Posterior vena cava (tissue), 2 donors: ENCODE results near the gene FRMD8. TPM values are rescaled to one million over a fixed set of nuclear protein-coding genes. Genes with fewer than 3 reads are reported as not detected.

Experiments used
- total RNA-seq, 2 donors: library from RNA; stranded (reverse); fragmentation: NEBNext Ultra II Directional; extraction: Animal tissue kit (Norgen Biotek cat#: 25700); gene quantifications; one replicate each; pipeline ENCODE4 v1.2.1, GENCODE V29; 2021
- donor health status: DM: yes; HTN: yes; CAD: no.
- donor health status: DM: yes; HTN: yes; CAD: no.

FRMD8 gene
- total RNA-seq, 2 donors from 2014 or later: 19.0 to 20.7 TPM

Other genes with a start within 250 kb of the FRMD8 start
- not detected for gene SPDYC, start 216.4 kb upstream of the FRMD8 start, total RNA-seq
- gene CAPN1, start 204.7 kb upstream of the FRMD8 start, total RNA-seq: 100 to 1,000 TPM; 142 to 144 TPM
- 1 to 10 TPM; 6.0 to 6.1 TPM for gene POLA2, start 124.7 kb upstream of the FRMD8 start, total RNA-seq
- gene CDC42EP2, start 71.8 kb upstream of the FRMD8 start, total RNA-seq: 10 to 100 TPM; 15.7 to 16.2 TPM
- gene DPF2, start 52.8 kb upstream of the FRMD8 start, total RNA-seq: 10 to 100 TPM; 38.2 to 55.6 TPM
- not detected for gene TIGD3, start 31.9 kb upstream of the FRMD8 start, total RNA-seq
- gene SLC25A45, start 4.0 kb upstream of the FRMD8 start, total RNA-seq: 1 to 10 TPM; 6.1 to 9.6 TPM
- 1,000 to 10,000 TPM in 1 of 2 donors, 100 to 1,000 TPM in 1; 742 to 1,004 TPM for gene NEAT1, start 36.2 kb downstream of the FRMD8 start, total RNA-seq
- 1,000 to 10,000 TPM; 9,235 to 9,828 TPM for gene MALAT1, start 112.4 kb downstream of the FRMD8 start, total RNA-seq
- 10 to 100 TPM; 66.3 to 74.3 TPM for gene SCYL1, start 138.4 kb downstream of the FRMD8 start, total RNA-seq
- gene LTBP3, start 171.7 kb downstream of the FRMD8 start, total RNA-seq: 100 to 1,000 TPM; 127 to 196 TPM
- 10 to 100 TPM; 29.2 to 29.5 TPM for gene ZNRD2, start 183.8 kb downstream of the FRMD8 start, total RNA-seq
- 10 to 100 TPM; 43.3 to 53.0 TPM for gene FAM89B, start 185.9 kb downstream of the FRMD8 start, total RNA-seq
- 100 to 1,000 TPM; 190 to 223 TPM for gene EHBP1L1, start 189.4 kb downstream of the FRMD8 start, total RNA-seq
- gene KCNK7, start 209.2 kb downstream of the FRMD8 start, total RNA-seq: under 1 TPM; 0.65 to 0.71 TPM
- 10 to 100 TPM; 39.1 to 46.3 TPM for gene MAP3K11, start 227.6 kb downstream of the FRMD8 start, total RNA-seq
- gene PCNX3, start 229.1 kb downstream of the FRMD8 start, total RNA-seq: 10 to 100 TPM; 21.3 to 22.6 TPM